Esophagus (tissue), 2 donors: ENCODE results near the gene UBE2D2. TPM values are rescaled to one million over a fixed set of nuclear protein-coding genes. Genes with fewer than 3 reads are reported as not detected.
A peak's percentile ranks its signal among the peaks of the same experiment; 100 is the strongest.
"Not testable (repeated sequence)": the region's sequence is repeated elsewhere in the genome, so short reads cannot be mapped to it uniquely, and the experiment has no call there.

Experiments
- H3K27ac ChIP-seq, 2 donors: one replicate each; pipeline ENCODE4 v1.5.1; 2013; ENCODE audit warnings: low read depth in 2 of 2, mild to moderate bottlenecking in 2 of 2, inconsistent platforms in 1 of 2, low read length in 1 of 2, moderate library complexity in 1 of 2
- H3K27me3 ChIP-seq, 2 donors: one replicate each; pipeline ENCODE4 v1.6.1; 2013; ENCODE audit warnings: low read length in 2 of 2, control low read depth in 1 of 2, mild to moderate bottlenecking in 1 of 2; ENCODE audit not compliant: insufficient read depth in 2 of 2, control insufficient read depth in 1 of 2
- H3K36me3 ChIP-seq, 2 donors: one replicate each; pipeline ENCODE4 v1.6.1; 2013; ENCODE audit warnings: low read length in 1 of 2; ENCODE audit not compliant: control insufficient read depth in 2 of 2, insufficient read depth in 2 of 2
- H3K4me1 ChIP-seq, 2 donors: one replicate each; pipeline ENCODE4 v1.6.1; 2013; ENCODE audit warnings: low read length in 1 of 2; ENCODE audit not compliant: control insufficient read depth in 2 of 2, insufficient read depth in 2 of 2
- H3K4me3 ChIP-seq, 2 donors: one replicate each; pipeline ENCODE4 v1.5.1; 2013; ENCODE audit warnings: low read length in 2 of 2, mild to moderate bottlenecking in 2 of 2, low read depth in 1 of 2, moderate library complexity in 1 of 2
- H3K9me3 ChIP-seq, 2 donors: one replicate each; pipeline ENCODE4 v1.6.1; 2013; ENCODE audit warnings: mild to moderate bottlenecking in 2 of 2, low read depth in 1 of 2, low read length in 1 of 2, moderate library complexity in 1 of 2; ENCODE audit not compliant: control insufficient read depth in 2 of 2, insufficient read depth in 1 of 2
- WGBS, 2 donors: extraction: QIAGEN DNeasy Blood & Tissue Kit; methylation state at CpG; one replicate each; pipeline ENCODE4 v1.1.7; 2013; 5-methylcytosine and 5-hydroxymethylcytosine counted together
- polyA plus RNA-seq, 2 donors: library from polyadenylated mRNA; stranded (reverse); fragments of 200-250 nt; gene quantifications; one replicate each; pipeline ENCODE4 v1.2.3, GENCODE V29; 2013
- donor health status: healthy with polysubstance abuse.
- donor health status: Bipolar disorder and iron deficiency.

UBE2D2 gene
- polyA plus RNA-seq, 2 donors = 43.4 to 76.9 TPM

- not testable (repeated sequence) for H3K9me3 ChIP-seq, H3K27ac ChIP-seq, H3K4me3 ChIP-seq, H3K36me3 ChIP-seq, H3K27me3 ChIP-seq, H3K4me1 ChIP-seq
- WGBS, 2 donors = 89 to 90% methylated on average over 6 of the region's 6 CpGs
Measured at GRCh38 chr5:139546593-139546992, 14.5 kb upstream of the UBE2D2 start.

- H3K27ac ChIP-seq = no peak overlapping the region
Measured at GRCh38 chr5:139549162-139549894, 11.8 kb upstream of the UBE2D2 start.

GRCh38 chr5:139550051-139550872 is 10.9 kb upstream of the UBE2D2 start:
- H3K36me3 ChIP-seq, H3K27me3 ChIP-seq, H3K9me3 ChIP-seq, H3K27ac ChIP-seq, H3K4me3 ChIP-seq, H3K4me1 ChIP-seq: not testable (repeated sequence)
- WGBS, 2 donors = 85 to 88% methylated on average over 12 of the region's 12 CpGs

More at GRCh38 chr5:139549162-139549894, 11.8 kb upstream of the UBE2D2 start:
- no peaks in the 10 kb centered on the region for H3K27me3 ChIP-seq
- H3K4me1 ChIP-seq = no peaks in the 10 kb centered on the region
- WGBS, 2 donors = 96 to 98% methylated on average over 49 of the region's 49 CpGs
- peaks cover 0 to 3% of the 10 kb centered on the region in 2 donors for H3K9me3 ChIP-seq
- no peaks in the 10 kb centered on the region for H3K36me3 ChIP-seq
- no peak overlapping the region for H3K4me3 ChIP-seq

GRCh38 chr5:139551191-139551889 is 9.8 kb upstream of the UBE2D2 start:
- no peak overlapping the region for H3K4me3 ChIP-seq
- H3K27me3 ChIP-seq = no peaks in the 10 kb centered on the region
- no peak overlapping the region for H3K27ac ChIP-seq
- H3K9me3 ChIP-seq = peaks cover 0 to 3% of the 10 kb centered on the region in 2 donors
- WGBS, 2 donors = 49 to 55% methylated on average over 2 of the region's 2 CpGs
- H3K36me3 ChIP-seq = no peaks in the 10 kb centered on the region
- no peaks in the 10 kb centered on the region for H3K4me1 ChIP-seq

- 94% methylated on average over 11 of the region's 11 CpGs for WGBS, 2 donors
- H3K27ac ChIP-seq = no peak overlapping the region
Measured at GRCh38 chr5:139552893-139553575, 8.1 kb upstream of the UBE2D2 start.

GRCh38 chr5:139554264-139554663 is 6.9 kb upstream of the UBE2D2 start:
- 80 to 83% methylated on average over 4 of the region's 4 CpGs for WGBS, 2 donors

More at GRCh38 chr5:139552893-139553575, 8.1 kb upstream of the UBE2D2 start:
- H3K9me3 ChIP-seq = peaks cover 0 to 3% of the 10 kb centered on the region in 2 donors
- H3K36me3 ChIP-seq = no peaks in the 10 kb centered on the region
- H3K4me1 ChIP-seq = no peaks in the 10 kb centered on the region
- no peak overlapping the region for H3K4me3 ChIP-seq
- H3K27me3 ChIP-seq = no peaks in the 10 kb centered on the region

GRCh38 chr5:139557811-139558210 is 3.3 kb upstream of the UBE2D2 start:
- H3K27ac ChIP-seq = no peak overlapping the region
- H3K9me3 ChIP-seq = no peaks in the 10 kb centered on the region
- WGBS, 2 donors = 57 to 76% methylated on average over 2 of the region's 2 CpGs
- H3K4me1 ChIP-seq = peaks cover 0 to 1% of the 10 kb centered on the region in 2 donors
- H3K36me3 ChIP-seq = no peaks in the 10 kb centered on the region
- no peak overlapping the region for H3K4me3 ChIP-seq
- H3K27me3 ChIP-seq = no peaks in the 10 kb centered on the region

More at GRCh38 chr5:139554264-139554663, 6.9 kb upstream of the UBE2D2 start:
- H3K9me3 ChIP-seq = peaks cover 0 to under 1% of the 10 kb centered on the region in 2 donors
- H3K27me3 ChIP-seq = no peaks in the 10 kb centered on the region
- H3K36me3 ChIP-seq = no peaks in the 10 kb centered on the region
- H3K4me1 ChIP-seq = no peaks in the 10 kb centered on the region
- no peak overlapping the region for H3K4me3 ChIP-seq
- no peak overlapping the region for H3K27ac ChIP-seq

GRCh38 chr5:139561655-139562451 is 714 bp downstream of the UBE2D2 start:
- Histone ChIP-seq H3K4me3 (peak overlapping the region; percentile 84 to 94), H3K27me3 (no peaks in the 10 kb centered on the region), H3K36me3 (no peaks in the 10 kb centered on the region), H3K27ac (peak overlapping the region; percentile 94 to 98), H3K4me1 (peaks cover 0 to 6% of the 10 kb centered on the region in 2 donors), H3K9me3 (no peaks in the 10 kb centered on the region)
- 1% methylated on average over 50 to 57 of the region's 57 CpGs for WGBS, 2 donors
